ENCODE measurements around the gene ARG2. TPM values are rescaled to one million over a fixed set of nuclear protein-coding genes. Genes with fewer than 3 reads are reported as not detected.

The ARG2 gene
- total and polyA plus RNA-seq, 4 donors, result 4.1 to 8.5 (median 6.1) TPM

GRCh38 chr14:67675219-67675582 is 55.5 kb downstream of the ARG2 start:
- Histone ChIP-seq H3K4me3 (ENCODE audit: low read length in 2 of 2) (peak overlapping the region; percentile 54 to 98), H3K27me3 (ENCODE audit: control insufficient read depth in 1 of 2, insufficient read depth in 2 of 2, low read length in 1 of 2) (no peaks in the 10 kb centered on the region), H3K27ac (ENCODE audit: low read depth in 1 of 2, low read length in 2 of 2) (peak overlapping the region in 1 of 2 donors; percentile 96), H3K4me1 (ENCODE audit: control insufficient read depth in 1 of 2, insufficient read depth in 2 of 2, low read length in 2 of 2) (peaks cover 0 to 1% of the 10 kb centered on the region in 2 donors), H3K36me3 (ENCODE audit: control insufficient read depth in 1 of 2, insufficient read depth in 2 of 2, low read length in 1 of 2) (peaks cover 0 to 3% of the 10 kb centered on the region in 2 donors), H3K9me3 (ENCODE audit: control insufficient read depth, low read length) (no peaks in the 10 kb centered on the region)
- intact Hi-C loops (cut with DNase I), result loop anchor here in 1 of 2 donors (2.0 kb wide), 1 partner anchor 56 kb away; the partner anchor contains the start of gene ARG2
- DNase-seq, result no peak
- ATAC-seq (ENCODE audit: low FRiP score), result no peak
- WGBS, 2 donors, result 26 to 28% methylated on average over 16 of the region's 16 CpGs

DNA sequence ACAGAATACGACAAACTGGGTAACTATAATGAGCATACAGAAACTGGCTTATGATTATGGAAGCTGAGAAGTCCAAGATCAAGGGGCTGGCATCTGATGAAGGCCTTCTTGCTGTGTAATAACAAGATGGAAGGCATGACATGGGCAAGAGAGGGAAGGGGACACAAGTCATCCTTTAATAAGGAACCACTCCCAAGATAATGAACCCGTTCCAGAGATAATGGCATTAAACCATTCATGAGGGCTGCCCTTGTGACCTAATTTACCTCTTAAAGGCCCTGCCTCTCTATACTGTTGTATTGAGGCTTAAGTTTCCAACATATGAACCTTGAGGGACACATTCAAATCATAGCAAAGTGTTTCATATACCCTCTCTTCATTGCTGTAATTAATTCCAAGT is 59.3 kb downstream of the ARG2 start:
- 56 to 93% methylated on average over 2 of the region's 2 CpGs for WGBS, 2 donors
- ATAC-seq (ENCODE audit: low FRiP score) (no peak), DNase-seq (no peak)
- intact Hi-C loops (cut with DNase I), result no loop called here
- Histone ChIP-seq H3K27ac (ENCODE audit: low read depth in 1 of 2, low read length in 2 of 2) (no peak overlapping the region), H3K4me3 (ENCODE audit: low read length in 2 of 2) (no peak overlapping the region), H3K9me3 (ENCODE audit: control insufficient read depth, low read length) (no peaks in the 10 kb centered on the region), H3K4me1 (ENCODE audit: control insufficient read depth in 1 of 2, insufficient read depth in 2 of 2, low read length in 2 of 2) (peaks cover 0 to 1% of the 10 kb centered on the region in 2 donors), H3K27me3 (ENCODE audit: control insufficient read depth in 1 of 2, insufficient read depth in 2 of 2, low read length in 1 of 2) (no peaks in the 10 kb centered on the region), H3K36me3 (ENCODE audit: control insufficient read depth in 1 of 2, insufficient read depth in 2 of 2, low read length in 1 of 2) (peaks cover 0 to 3% of the 10 kb centered on the region in 2 donors)

DNA sequence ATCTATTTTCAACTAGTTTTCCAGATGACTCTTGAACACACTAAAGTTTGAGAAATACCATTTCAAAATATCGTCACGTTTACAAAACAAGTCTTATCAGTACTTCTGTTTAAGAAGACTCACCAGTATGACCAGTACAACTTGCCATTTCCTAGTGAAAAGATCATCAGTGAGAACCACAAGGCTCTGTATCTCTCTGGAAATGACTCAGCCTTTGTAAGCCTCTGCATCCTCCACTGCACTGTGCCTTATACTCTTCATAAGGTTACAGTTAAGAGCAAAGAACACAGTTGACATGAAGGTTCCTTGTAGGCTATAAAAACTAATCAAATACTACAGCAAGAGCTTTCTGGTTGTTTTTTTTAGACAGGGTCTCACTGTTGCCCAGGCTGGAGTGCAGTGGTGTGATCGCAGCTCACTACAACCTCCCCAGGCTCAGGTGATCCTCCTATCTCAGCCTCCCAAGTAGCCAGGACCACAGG is 60.4 kb downstream of the ARG2 start:
- H3K36me3 ChIP-seq (ENCODE audit: control insufficient read depth in 1 of 2, insufficient read depth in 2 of 2, low read length in 1 of 2), result peaks cover 3 to 6% of the 10 kb centered on the region in 2 donors
- H3K27me3 ChIP-seq (ENCODE audit: control insufficient read depth in 1 of 2, insufficient read depth in 2 of 2, low read length in 1 of 2), result no peaks in the 10 kb centered on the region
- intact Hi-C loops (cut with DNase I), result no loop called here
- no peaks in the 10 kb centered on the region for H3K9me3 ChIP-seq (ENCODE audit: control insufficient read depth, low read length)
- no peak for DNase-seq
- WGBS, 2 donors, result 84 to 89% methylated on average over 3 of the region's 3 CpGs
- H3K4me3 ChIP-seq (ENCODE audit: low read length in 2 of 2), result no peak overlapping the region
- no peak for ATAC-seq (ENCODE audit: low FRiP score)
- peaks cover 0 to 1% of the 10 kb centered on the region in 2 donors for H3K4me1 ChIP-seq (ENCODE audit: control insufficient read depth in 1 of 2, insufficient read depth in 2 of 2, low read length in 2 of 2)
- H3K27ac ChIP-seq (ENCODE audit: low read depth in 1 of 2, low read length in 2 of 2), result no peak overlapping the region

GRCh38 chr14:67680941-67681340 is 61.2 kb downstream of the ARG2 start:
- 91% methylated on average over 2 of the region's 2 CpGs for WGBS, 2 donors
- DNase-seq, result peak in 1 of 2 donors; percentile 50
- intact Hi-C loops (cut with DNase I), result no loop called here

DNA sequence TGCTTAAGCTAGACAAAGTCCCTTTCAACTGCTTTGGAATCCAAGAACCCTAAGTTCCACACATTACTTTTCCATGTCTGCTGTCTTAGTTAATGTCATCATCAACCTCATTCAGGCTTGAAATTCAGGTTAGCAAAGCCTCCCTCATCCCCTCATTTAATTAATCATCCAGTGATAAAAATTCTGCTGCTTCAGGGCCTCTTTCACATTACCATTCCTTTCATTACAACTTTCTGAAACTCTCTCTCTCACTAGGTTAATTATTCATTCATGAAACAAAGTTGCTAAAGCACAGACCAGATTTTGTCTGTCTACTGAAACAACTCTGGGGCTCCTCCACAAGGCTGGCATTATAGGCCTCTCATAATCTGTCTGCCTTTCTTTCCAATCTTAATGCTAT is 64.1 kb downstream of the ARG2 start:
- Histone ChIP-seq H3K36me3 (ENCODE audit: control insufficient read depth in 1 of 2, insufficient read depth in 2 of 2, low read length in 1 of 2) (peaks cover 3 to 11% of the 10 kb centered on the region in 2 donors), H3K4me1 (ENCODE audit: control insufficient read depth in 1 of 2, insufficient read depth in 2 of 2, low read length in 2 of 2) (no peaks in the 10 kb centered on the region), H3K27me3 (ENCODE audit: control insufficient read depth in 1 of 2, insufficient read depth in 2 of 2, low read length in 1 of 2) (no peaks in the 10 kb centered on the region), H3K9me3 (ENCODE audit: control insufficient read depth, low read length) (no peaks in the 10 kb centered on the region), H3K4me3 (ENCODE audit: low read length in 2 of 2) (no peak overlapping the region), H3K27ac (ENCODE audit: low read depth in 1 of 2, low read length in 2 of 2) (no peak overlapping the region)
- intact Hi-C loops (cut with DNase I), result no loop called here
- DNase-seq (no peak), ATAC-seq (ENCODE audit: low FRiP score) (no peak)

More at GRCh38 chr14:67680941-67681340, 61.2 kb downstream of the ARG2 start:
- Histone ChIP-seq H3K4me3 (ENCODE audit: low read length in 2 of 2) (no peak overlapping the region), H3K4me1 (ENCODE audit: control insufficient read depth in 1 of 2, insufficient read depth in 2 of 2, low read length in 2 of 2) (no peaks in the 10 kb centered on the region), H3K36me3 (ENCODE audit: control insufficient read depth in 1 of 2, insufficient read depth in 2 of 2, low read length in 1 of 2) (peaks cover 3 to 10% of the 10 kb centered on the region in 2 donors), H3K27me3 (ENCODE audit: control insufficient read depth in 1 of 2, insufficient read depth in 2 of 2, low read length in 1 of 2) (no peaks in the 10 kb centered on the region), H3K9me3 (ENCODE audit: control insufficient read depth, low read length) (no peaks in the 10 kb centered on the region), H3K27ac (ENCODE audit: low read depth in 1 of 2, low read length in 2 of 2) (no peak overlapping the region)
- ATAC-seq (ENCODE audit: low FRiP score), result no peak

DNA sequence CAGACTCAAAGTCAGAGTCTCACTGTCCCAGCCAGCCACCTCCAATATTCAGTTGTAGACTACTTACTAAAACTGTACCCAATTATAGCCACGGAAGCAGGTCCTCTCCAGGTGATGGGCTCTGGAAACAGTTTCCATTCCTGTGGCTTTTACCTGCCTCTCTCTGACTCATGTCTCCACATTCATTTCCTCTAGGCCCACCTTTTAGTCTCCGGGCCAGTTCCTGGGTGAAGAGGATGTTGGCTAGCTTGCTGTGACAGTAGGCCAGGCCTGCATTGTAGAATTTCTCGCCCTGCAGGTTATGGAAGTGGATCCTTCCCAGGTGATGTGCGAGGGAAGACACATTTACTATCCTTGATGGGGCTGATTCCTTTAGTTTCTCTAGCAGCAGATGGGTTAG is 70.3 kb downstream of the ARG2 start:
- intact Hi-C loops (cut with DNase I), result no loop called here
- Histone ChIP-seq H3K9me3 (ENCODE audit: control insufficient read depth, low read length) (no peaks in the 10 kb centered on the region), H3K4me1 (ENCODE audit: control insufficient read depth in 1 of 2, insufficient read depth in 2 of 2, low read length in 2 of 2) (no peaks in the 10 kb centered on the region), H3K27me3 (ENCODE audit: control insufficient read depth in 1 of 2, insufficient read depth in 2 of 2, low read length in 1 of 2) (no peaks in the 10 kb centered on the region), H3K27ac (ENCODE audit: low read depth in 1 of 2, low read length in 2 of 2) (no peak overlapping the region), H3K36me3 (ENCODE audit: control insufficient read depth in 1 of 2, insufficient read depth in 2 of 2, low read length in 1 of 2) (peaks cover 5 to 13% of the 10 kb centered on the region in 2 donors), H3K4me3 (ENCODE audit: low read length in 2 of 2) (no peak overlapping the region)
- WGBS, 2 donors, result 90 to 98% methylated on average over 4 of the region's 4 CpGs
- ATAC-seq (ENCODE audit: low FRiP score), result no peak
- DNase-seq, result no peak

GRCh38 chr14:67694791-67695393 is 75.2 kb downstream of the ARG2 start:
- Histone ChIP-seq H3K27me3 (ENCODE audit: control insufficient read depth in 1 of 2, insufficient read depth in 2 of 2, low read length in 1 of 2) (no peaks in the 10 kb centered on the region), H3K4me3 (ENCODE audit: low read length in 2 of 2) (peak overlapping the region; percentile 84 to 90), H3K36me3 (ENCODE audit: control insufficient read depth in 1 of 2, insufficient read depth in 2 of 2, low read length in 1 of 2) (peaks cover 3% of the 10 kb centered on the region in 2 donors), H3K9me3 (ENCODE audit: control insufficient read depth, low read length) (no peaks in the 10 kb centered on the region), H3K27ac (ENCODE audit: low read depth in 1 of 2, low read length in 2 of 2) (peak overlapping the region in 1 of 2 donors; percentile 64), H3K4me1 (ENCODE audit: control insufficient read depth in 1 of 2, insufficient read depth in 2 of 2, low read length in 2 of 2) (no peaks in the 10 kb centered on the region)
- intact Hi-C loops (cut with DNase I), result loop anchor here in 1 of 2 donors (5.0 kb wide), 1 partner anchor 93 kb away; the partner anchor contains the start of gene PIGH
- 1% methylated on average over 21 of the region's 21 CpGs for WGBS, 2 donors
- ATAC-seq (ENCODE audit: low FRiP score) (peak; percentile 51), DNase-seq (peak; percentile 64 to 86)

GRCh38 chr14:67695394-67695949 is 75.8 kb downstream of the ARG2 start, which contains the start of gene RDH11:
TSS of gene RDH11 (minus strand) at chr14:67695764. CDS start at chr14:67695703, 61 bp downstream.
- H3K4me3 ChIP-seq (ENCODE audit: low read length in 2 of 2), result peak within 1 kb of the TSS; percentile 84 to 90
- H3K4me1 ChIP-seq (ENCODE audit: control insufficient read depth in 1 of 2, insufficient read depth in 2 of 2, low read length in 2 of 2), result no peaks in the 10 kb centered on the region
- H3K27ac ChIP-seq (ENCODE audit: low read depth in 1 of 2, low read length in 2 of 2), result peak within 1 kb of the TSS in 1 of 2 donors; percentile 64
- H3K9me3 ChIP-seq (ENCODE audit: control insufficient read depth, low read length), result no peaks in the 10 kb centered on the region
- H3K27me3 ChIP-seq (ENCODE audit: control insufficient read depth in 1 of 2, insufficient read depth in 2 of 2, low read length in 1 of 2), result no peaks in the 10 kb centered on the region
- intact Hi-C loops (cut with DNase I), result loop anchor here in 1 of 2 donors (5.0 kb wide), 1 partner anchor 93 kb away; the partner anchor contains the start of gene PIGH
- H3K36me3 ChIP-seq (ENCODE audit: control insufficient read depth in 1 of 2, insufficient read depth in 2 of 2, low read length in 1 of 2), result no peaks in the 10 kb centered on the region
- peak; percentile 91 to 92 for DNase-seq
- WGBS, 2 donors, result 0 to 1% methylated on average over 25 of the region's 25 CpGs
- peak; percentile 97 for ATAC-seq (ENCODE audit: low FRiP score)
